Peyer's patch (tissue), 4 donors: Measurements from ENCODE around the gene LRP5.

Experiments used
- CTCF ChIP-seq, 6 experiments: fragments of 450-650 bp in 4 of 6; fragments of 200-600 bp in 2 of 6; sonication (generic) in 1 of 6; IDR thresholded peaks; one replicate each; pipeline ENCODE4 v1.5.1; 2017 to 2019; ENCODE audit warnings: antibody characterized with exemption in 6 of 6, mild to moderate bottlenecking in 3 of 6, moderate library complexity in 1 of 6
- POLR2A ChIP-seq, 2 donors: fragments of 450-650 bp; IDR thresholded peaks; one replicate each; pipeline ENCODE4 v1.5.1; 2017; ENCODE audit warnings: antibody characterized with exemption in 2 of 2, mild to moderate bottlenecking in 2 of 2, moderate library complexity in 2 of 2

GRCh38 chr11:68346462-68346790 lies 34.0 kb downstream of the LRP5 start:
- no peak for TF ChIP-seq CTCF (IDR thresholded peaks at IDR 0.05)
- TF ChIP-seq POLR2A (IDR thresholded peaks at IDR 0.05) = no peak
